Measurements from ENCODE around the gene RXRB. TPM values are rescaled to one million over a fixed set of nuclear protein-coding genes. Genes with fewer than 3 reads are reported as not detected.

RXRB gene
- total and polyA plus RNA-seq, 2 of the 13 experiments (the other 11 are each of a cell fraction or from before 2014, with no cell fraction given), result 26.7 to 55.7 TPM

GRCh38 chr6:33248932-33249731 lies 48.7 kb upstream of the RXRB start (continued):
- TF ChIP-seq E2F5 (CRISPR knock-in tag; conservative IDR thresholded peaks at IDR 0.05) (no peak; the same call in 1 of the 2 replicates), UBTF (CRISPR knock-in tag; IDR thresholded peaks at IDR 0.05) (peak; percentile 67), HDAC6 (IDR thresholded peaks at IDR 0.05; ENCODE audit: low read depth, low read length) (no peak), ZNF556 (CRISPR knock-in tag; IDR thresholded peaks at IDR 0.05; ENCODE audit: borderline replicate concordance) (peak; percentile 82), ZNF224 (CRISPR knock-in tag; IDR thresholded peaks at IDR 0.05) (peak; percentile 75; the same call in 1 of the 2 replicates), HINFP (CRISPR knock-in tag; IDR thresholded peaks at IDR 0.05; ENCODE audit: low read depth) (peak; percentile 62), CERS6 (CRISPR knock-in tag; IDR thresholded peaks at IDR 0.05) (no peak), FOSL2 (CRISPR knock-in tag; IDR thresholded peaks at IDR 0.05) (peak; percentile 80), MAFK (conservative IDR thresholded peaks at IDR 0.05 in 1 of 2, IDR thresholded peaks at IDR 0.05 in 1 of 2; ENCODE audit: low read length in 2 of 2) (peak; percentile 45 to 56), NCOA5 (CRISPR knock-in tag; IDR thresholded peaks at IDR 0.05) (no peak), NFIB (CRISPR knock-in tag; IDR thresholded peaks at IDR 0.05; ENCODE audit: borderline replicate concordance) (no peak), MBNL3 (CRISPR knock-in tag; conservative IDR thresholded peaks at IDR 0.05) (no peak), ZNF639 (CRISPR knock-in tag; conservative IDR thresholded peaks at IDR 0.05) (no peak), ZBTB26 (CRISPR knock-in tag; IDR thresholded peaks at IDR 0.05; ENCODE audit: borderline replicate concordance) (0 out of 2 replicates have a peak, but pooled peaks have one; percentile 65), ZNF781 (CRISPR knock-in tag; IDR thresholded peaks at IDR 0.05; ENCODE audit: borderline replicate concordance, not compliant biosample characterization) (no peak), ZKSCAN5 (CRISPR knock-in tag; IDR thresholded peaks at IDR 0.05) (no peak), ZNF704 (CRISPR knock-in tag; IDR thresholded peaks at IDR 0.05; ENCODE audit: borderline replicate concordance) (0 out of 2 replicates have a peak, but pooled peaks have one; percentile 9)
